ENCODE data around the gene GUCY1A2.

Gene GUCY1A2

GRCh38 chr11:106950067-106950491 is 68.2 kb downstream of the GUCY1A2 start:
- TF ChIP-seq, protein P1, sequence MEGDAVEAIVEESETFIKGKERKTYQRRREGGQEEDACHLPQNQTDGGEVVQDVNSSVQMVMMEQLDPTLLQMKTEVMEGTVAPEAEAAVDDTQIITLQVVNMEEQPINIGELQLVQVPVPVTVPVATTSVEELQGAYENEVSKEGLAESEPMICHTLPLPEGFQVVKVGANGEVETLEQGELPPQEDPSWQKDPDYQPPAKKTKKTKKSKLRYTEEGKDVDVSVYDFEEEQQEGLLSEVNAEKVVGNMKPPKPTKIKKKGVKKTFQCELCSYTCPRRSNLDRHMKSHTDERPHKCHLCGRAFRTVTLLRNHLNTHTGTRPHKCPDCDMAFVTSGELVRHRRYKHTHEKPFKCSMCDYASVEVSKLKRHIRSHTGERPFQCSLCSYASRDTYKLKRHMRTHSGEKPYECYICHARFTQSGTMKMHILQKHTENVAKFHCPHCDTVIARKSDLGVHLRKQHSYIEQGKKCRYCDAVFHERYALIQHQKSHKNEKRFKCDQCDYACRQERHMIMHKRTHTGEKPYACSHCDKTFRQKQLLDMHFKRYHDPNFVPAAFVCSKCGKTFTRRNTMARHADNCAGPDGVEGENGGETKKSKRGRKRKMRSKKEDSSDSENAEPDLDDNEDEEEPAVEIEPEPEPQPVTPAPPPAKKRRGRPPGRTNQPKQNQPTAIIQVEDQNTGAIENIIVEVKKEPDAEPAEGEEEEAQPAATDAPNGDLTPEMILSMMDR (conservative IDR thresholded peaks at IDR 0.05; ENCODE audit: low read depth, low read length), result no peak
- no peak overlapping the region for H2AFZ ChIP-seq (ENCODE audit: low read depth)
- no peaks in the 10 kb centered on the region for H3K4me1 ChIP-seq (ENCODE audit: low read depth, poor library complexity, severe bottlenecking)
- H3K79me2 ChIP-seq (ENCODE audit: insufficient read depth, low read depth), result no peaks in the 10 kb centered on the region
- H3K9ac ChIP-seq, result no peak overlapping the region
- no peaks in the 10 kb centered on the region for H3K36me3 ChIP-seq (ENCODE audit: insufficient read depth)
- H3K27me3 ChIP-seq (ENCODE audit: insufficient read depth, low read depth), result no peaks in the 10 kb centered on the region
- H3K4me2 ChIP-seq, result no peak overlapping the region
- no peak overlapping the region for H3K4me3 ChIP-seq (IDR thresholded peaks at IDR 0.05; ENCODE audit: insufficient read depth, low read depth, low read length)
- H4K20me1 ChIP-seq (ENCODE audit: insufficient read depth), result no peaks in the 10 kb centered on the region
- no peak overlapping the region for H3K27ac ChIP-seq

DNA sequence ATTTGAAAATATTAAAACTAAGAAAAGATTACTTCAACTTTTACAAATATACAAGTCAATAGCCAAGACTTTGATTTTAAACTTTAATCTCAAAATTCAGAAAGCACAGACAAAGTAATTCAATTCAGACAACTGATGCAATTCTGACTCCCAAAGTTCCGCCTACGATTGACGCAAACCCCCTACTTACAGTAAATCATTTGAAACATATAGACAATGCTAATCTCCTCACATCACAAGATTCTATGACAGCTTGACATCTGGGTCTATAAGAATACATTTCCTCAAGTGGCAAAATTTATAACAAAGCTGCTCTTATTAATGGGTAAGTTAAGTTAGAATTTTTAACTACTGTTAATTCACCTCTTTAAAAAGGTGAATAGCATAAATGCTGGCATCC is 75.2 kb downstream of the GUCY1A2 start:
- H3K36me3 ChIP-seq (ENCODE audit: insufficient read depth), result no peaks in the 10 kb centered on the region
- no peaks in the 10 kb centered on the region for H3K4me1 ChIP-seq (ENCODE audit: low read depth, poor library complexity, severe bottlenecking)

GRCh38 chr11:106939157-106939556 is 79.1 kb downstream of the GUCY1A2 start:
- H2AFZ ChIP-seq (ENCODE audit: low read depth), result no peak overlapping the region

More for the DNA sequence above, 75.2 kb downstream of the GUCY1A2 start:
- Histone ChIP-seq H3K79me2 (ENCODE audit: insufficient read depth, low read depth) (no peaks in the 10 kb centered on the region), H3K4me3 (IDR thresholded peaks at IDR 0.05; ENCODE audit: insufficient read depth, low read depth, low read length) (no peak overlapping the region), H3K27me3 (ENCODE audit: insufficient read depth, low read depth) (no peaks in the 10 kb centered on the region), H3K27ac (no peak overlapping the region), H3K4me2 (no peak overlapping the region), H2AFZ (ENCODE audit: low read depth) (no peak overlapping the region), H4K20me1 (ENCODE audit: insufficient read depth) (no peaks in the 10 kb centered on the region), H3K9ac (no peak overlapping the region)
- TF ChIP-seq, protein P1 (conservative IDR thresholded peaks at IDR 0.05; ENCODE audit: low read depth, low read length), result no peak

DNA sequence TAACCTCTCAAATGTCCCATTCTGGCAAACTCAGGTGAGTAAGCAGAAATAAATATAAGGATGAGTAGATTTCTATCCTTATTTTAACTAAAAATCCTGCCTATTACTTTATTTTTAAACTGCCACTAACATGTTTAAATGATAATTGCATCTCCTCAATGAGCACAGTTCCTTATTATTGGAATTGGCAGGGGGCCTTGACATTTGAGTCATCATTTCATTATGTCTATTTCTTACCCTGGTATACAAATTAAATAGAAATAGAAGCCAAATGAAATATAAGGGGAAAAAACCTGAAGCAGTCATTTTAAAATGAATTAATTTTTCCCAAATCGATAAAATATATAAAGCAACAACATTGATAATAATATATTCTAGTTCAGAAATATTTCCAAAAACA is 81.2 kb downstream of the GUCY1A2 start:
- H3K36me3 ChIP-seq (ENCODE audit: insufficient read depth), result no peaks in the 10 kb centered on the region
- H3K9ac ChIP-seq, result no peak overlapping the region
- H3K27ac ChIP-seq, result no peak overlapping the region
- no peak overlapping the region for H3K4me2 ChIP-seq
- H3K4me1 ChIP-seq (ENCODE audit: low read depth, poor library complexity, severe bottlenecking), result no peaks in the 10 kb centered on the region
- no peaks in the 10 kb centered on the region for H3K79me2 ChIP-seq (ENCODE audit: insufficient read depth, low read depth)
- H3K27me3 ChIP-seq (ENCODE audit: insufficient read depth, low read depth), result no peaks in the 10 kb centered on the region
- H3K4me3 ChIP-seq (IDR thresholded peaks at IDR 0.05; ENCODE audit: insufficient read depth, low read depth, low read length), result no peak overlapping the region
- no peaks in the 10 kb centered on the region for H4K20me1 ChIP-seq (ENCODE audit: insufficient read depth)
- H2AFZ ChIP-seq (ENCODE audit: low read depth), result no peak overlapping the region
- TF ChIP-seq, protein P1 (conservative IDR thresholded peaks at IDR 0.05; ENCODE audit: low read depth, low read length), result no peak

More at GRCh38 chr11:106939157-106939556, 79.1 kb downstream of the GUCY1A2 start:
- Histone ChIP-seq H3K9ac (no peak overlapping the region), H4K20me1 (ENCODE audit: insufficient read depth) (no peaks in the 10 kb centered on the region), H3K27me3 (ENCODE audit: insufficient read depth, low read depth) (no peaks in the 10 kb centered on the region), H3K4me2 (no peak overlapping the region), H3K36me3 (ENCODE audit: insufficient read depth) (no peaks in the 10 kb centered on the region), H3K4me3 (IDR thresholded peaks at IDR 0.05; ENCODE audit: insufficient read depth, low read depth, low read length) (no peak overlapping the region), H3K27ac (no peak overlapping the region), H3K4me1 (ENCODE audit: low read depth, poor library complexity, severe bottlenecking) (no peaks in the 10 kb centered on the region), H3K79me2 (ENCODE audit: insufficient read depth, low read depth) (no peaks in the 10 kb centered on the region)
- TF ChIP-seq, protein P1 (conservative IDR thresholded peaks at IDR 0.05; ENCODE audit: low read depth, low read length), result no peak
